Mucosa of rectum (tissue), 2 donors: ENCODE measurements around the gene MESP2.

Experiments
- H3K27ac ChIP-seq, 2 donors: one replicate each; pipeline ENCODE4 v1.7.0; 2013; ENCODE audit warnings: inconsistent platforms in 2 of 2, low read depth in 2 of 2, low read length in 2 of 2
- H3K27me3 ChIP-seq, 2 donors: one replicate each; pipeline ENCODE4 v1.7.0; 2013; ENCODE audit warnings: low read length in 2 of 2; ENCODE audit not compliant: control insufficient read depth in 2 of 2, insufficient read depth in 2 of 2
- H3K36me3 ChIP-seq, 2 donors: one replicate each; pipeline ENCODE4 v1.7.0; 2013; ENCODE audit warnings: low read length in 2 of 2; ENCODE audit not compliant: control insufficient read depth in 2 of 2, insufficient read depth in 2 of 2
- H3K4me1 ChIP-seq, 2 donors: one replicate each; pipeline ENCODE4 v1.7.0; 2013; ENCODE audit warnings: low read length in 2 of 2, mild to moderate bottlenecking in 1 of 2; ENCODE audit not compliant: control insufficient read depth in 2 of 2, insufficient read depth in 2 of 2
- H3K4me3 ChIP-seq, 2 donors: one replicate each; pipeline ENCODE4 v1.7.0; 2013; ENCODE audit warnings: low read length in 2 of 2
- H3K9ac ChIP-seq, 2 donors: one replicate each; pipeline ENCODE4 v1.7.0; 2013; ENCODE audit warnings: low read length in 2 of 2, low read depth in 1 of 2, mild to moderate bottlenecking in 1 of 2
- H3K9me3 ChIP-seq, 2 donors: one replicate each; pipeline ENCODE4 v1.7.0; 2013; ENCODE audit warnings: low read length in 2 of 2; ENCODE audit not compliant: control insufficient read depth in 2 of 2
- donor health status: healthy.
- donor health status: Normal muscosa, but diverticular disease.

Gene MESP2

DNA sequence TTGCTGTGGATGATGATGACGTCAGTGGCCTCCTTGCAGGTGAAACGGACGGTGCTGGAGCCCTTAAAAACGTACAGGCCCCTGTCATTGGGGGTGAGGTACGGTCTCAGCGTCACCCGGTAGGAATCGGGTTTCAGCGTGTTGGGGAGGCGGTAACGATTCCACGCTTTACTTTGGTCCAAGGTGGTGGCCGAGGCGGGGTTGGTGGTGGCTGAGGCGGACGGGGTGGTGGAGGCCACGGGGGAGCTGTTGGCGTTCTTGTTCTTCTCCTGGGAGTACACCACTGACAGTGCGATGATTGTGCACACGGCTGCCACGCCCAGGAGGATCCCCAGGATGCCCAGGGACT lies 30.1 kb downstream of the MESP2 start:
- Histone ChIP-seq H3K36me3 (peaks cover 0 to 6% of the 10 kb centered on the region in 2 donors), H3K9ac (peak overlapping the region in 1 of 2 donors; percentile 29), H3K4me1 (peaks cover 8 to 12% of the 10 kb centered on the region in 2 donors), H3K9me3 (no peaks in the 10 kb centered on the region), H3K4me3 (peak overlapping the region in 1 of 2 donors; percentile 48), H3K27ac (peak overlapping the region in 1 of 2 donors; percentile 8), H3K27me3 (no peaks in the 10 kb centered on the region)

DNA sequence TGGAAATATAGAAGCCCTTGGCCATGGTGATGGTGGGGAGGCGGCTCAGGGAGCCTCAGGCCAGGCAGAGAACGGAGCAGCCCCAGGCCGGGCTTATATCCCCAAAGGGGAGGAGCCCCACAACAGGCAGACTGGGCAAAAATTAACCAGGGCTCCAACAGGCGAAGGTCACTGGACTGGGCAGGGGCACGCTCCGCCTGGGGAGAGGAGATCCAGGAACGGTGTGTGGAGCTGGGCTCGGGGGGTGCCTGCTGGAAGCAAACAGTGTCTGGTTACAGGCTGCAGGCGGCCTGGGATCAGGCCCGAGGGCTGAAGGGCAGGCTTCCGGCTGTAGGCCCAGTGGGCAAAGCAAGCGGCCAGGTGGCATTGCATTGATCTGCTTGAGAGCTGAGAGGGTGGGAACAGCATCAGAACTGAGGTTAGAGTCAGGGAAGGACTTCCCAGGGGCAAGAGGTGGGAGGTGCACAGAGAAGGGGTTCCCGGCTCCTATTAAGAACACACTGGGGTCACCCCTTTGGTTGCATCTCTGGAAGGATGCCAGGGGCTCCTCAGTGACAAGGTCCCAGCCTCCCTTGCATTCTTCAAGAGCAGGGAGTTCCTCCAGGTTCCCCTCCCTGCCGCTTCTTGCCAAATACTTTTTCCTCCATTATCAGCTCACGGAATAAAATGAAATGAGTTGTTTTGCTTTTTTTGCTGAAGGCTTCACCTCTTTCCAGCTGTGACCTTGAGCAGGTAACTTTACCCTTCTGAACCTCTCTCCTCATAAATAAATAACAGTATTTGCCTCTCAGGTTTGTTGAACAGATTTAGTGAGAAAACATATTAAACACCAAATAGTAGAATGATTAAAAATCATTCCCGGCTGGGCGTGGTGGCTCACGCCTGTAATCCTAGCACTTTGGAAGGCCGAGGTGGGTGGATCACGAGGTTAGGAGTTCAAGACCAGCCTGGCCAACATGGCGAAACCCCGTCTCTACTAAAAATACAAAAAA lies 30.7 kb downstream of the MESP2 start:
- H3K27me3 ChIP-seq, result no peaks in the 10 kb centered on the region
- no peak overlapping the region for H3K27ac ChIP-seq
- H3K9me3 ChIP-seq, result no peaks in the 10 kb centered on the region

DNA sequence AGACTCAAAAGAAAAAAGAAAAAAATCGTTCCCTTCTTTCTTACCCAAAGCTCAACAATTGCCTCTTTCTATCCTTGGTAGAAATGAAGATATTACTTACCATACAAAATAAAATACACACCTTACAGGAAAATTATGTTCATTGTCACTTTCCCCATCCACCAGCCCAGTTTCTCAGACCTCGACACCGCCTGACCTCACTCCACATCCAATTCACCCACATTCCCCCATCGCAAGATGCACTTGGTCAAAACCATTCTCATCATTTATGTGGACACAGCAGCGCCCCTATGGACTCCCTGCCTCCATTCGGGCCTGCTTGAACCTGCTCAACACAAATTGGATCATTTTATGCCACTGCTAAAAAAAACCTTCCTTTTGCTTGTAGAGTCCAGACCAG lies 31.6 kb downstream of the MESP2 start:
- peaks cover 0 to 3% of the 10 kb centered on the region in 2 donors for H3K36me3 ChIP-seq
- no peak overlapping the region for H3K4me3 ChIP-seq
- no peak overlapping the region for H3K9ac ChIP-seq
- H3K9me3 ChIP-seq, result no peaks in the 10 kb centered on the region
- H3K4me1 ChIP-seq, result peaks cover 13 to 22% of the 10 kb centered on the region in 2 donors
- no peak overlapping the region for H3K27ac ChIP-seq
- no peaks in the 10 kb centered on the region for H3K27me3 ChIP-seq

More for the DNA sequence above, 30.7 kb downstream of the MESP2 start:
- H3K36me3 ChIP-seq, result peaks cover 0 to 3% of the 10 kb centered on the region in 2 donors
- peak overlapping the region in 1 of 2 donors; percentile 48 for H3K4me3 ChIP-seq
- H3K9ac ChIP-seq, result peak overlapping the region in 1 of 2 donors; percentile 33
- H3K4me1 ChIP-seq, result peaks cover 8 to 16% of the 10 kb centered on the region in 2 donors

DNA sequence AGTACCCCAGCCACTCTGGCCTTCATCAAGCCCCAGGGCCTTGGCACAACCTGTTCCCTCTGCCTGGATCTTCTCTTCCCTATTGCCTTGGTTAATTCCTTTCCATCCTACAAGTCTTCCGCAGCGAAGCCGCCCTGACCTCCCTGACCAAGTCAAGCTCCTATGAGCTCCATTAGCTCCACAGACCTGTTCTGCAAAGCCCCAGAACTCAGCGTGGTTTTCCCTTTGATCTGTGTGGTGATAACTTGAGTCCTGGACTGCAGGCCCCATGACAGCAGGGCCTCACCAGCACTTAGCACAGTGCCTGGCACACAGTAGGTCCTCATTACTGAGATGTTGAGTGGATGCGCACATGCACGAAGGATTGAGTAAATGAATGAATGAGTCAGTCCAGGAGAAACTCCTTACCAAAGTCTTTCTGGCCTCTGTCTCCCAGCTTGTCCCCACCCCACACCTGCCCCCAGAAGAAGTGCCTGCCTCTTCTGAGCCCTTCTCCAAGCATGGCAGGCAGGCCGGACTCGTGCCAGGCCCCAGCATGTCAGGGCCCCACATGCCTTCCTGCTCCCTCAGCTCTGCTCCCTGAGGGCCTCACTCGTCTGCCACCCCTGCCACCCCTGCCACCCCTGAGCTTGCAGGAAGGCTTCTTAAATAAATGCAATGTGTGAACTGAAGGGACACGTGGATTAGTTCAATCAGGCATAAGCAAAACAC lies 32.2 kb downstream of the MESP2 start:
- Histone ChIP-seq H3K9me3 (no peaks in the 10 kb centered on the region), H3K27me3 (no peaks in the 10 kb centered on the region), H3K36me3 (no peaks in the 10 kb centered on the region), H3K9ac (no peak overlapping the region), H3K27ac (no peak overlapping the region), H3K4me3 (no peak overlapping the region), H3K4me1 (peaks cover 13 to 29% of the 10 kb centered on the region in 2 donors)

DNA sequence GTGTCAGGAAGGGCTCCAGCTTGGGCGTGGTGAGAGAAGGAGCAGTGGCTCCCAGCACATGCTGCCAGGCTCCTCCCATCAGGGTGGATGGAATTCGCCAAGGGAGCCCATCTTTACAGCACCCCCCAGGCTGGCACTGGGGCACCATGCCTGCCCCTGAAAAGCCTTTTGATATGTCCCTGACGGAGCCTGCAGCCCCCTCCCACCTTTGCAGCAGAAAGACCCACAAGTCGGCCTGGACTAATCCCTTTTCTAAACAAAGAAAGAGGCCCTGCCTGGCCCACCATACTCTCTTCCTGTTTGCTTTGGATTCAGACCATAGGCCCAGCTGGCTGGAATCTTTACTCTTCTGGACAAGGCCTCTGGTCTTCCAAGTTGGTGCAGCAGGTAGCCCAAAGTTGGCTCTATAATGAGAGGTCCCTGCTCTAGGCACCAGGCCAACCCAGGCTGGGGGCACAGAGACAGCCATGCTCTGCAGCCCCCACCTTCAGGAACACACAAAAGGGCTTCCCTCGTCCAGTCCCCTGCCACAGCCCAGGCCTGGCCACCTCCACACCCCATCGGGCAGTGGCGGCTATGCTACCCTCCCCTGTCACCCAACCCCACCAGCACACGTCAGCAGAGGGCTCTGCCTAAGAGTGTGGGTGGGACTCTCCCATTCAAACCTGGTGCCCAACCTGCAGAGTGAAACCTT lies 33.1 kb downstream of the MESP2 start:
- H3K36me3 ChIP-seq, result no peaks in the 10 kb centered on the region
- peaks cover 13 to 29% of the 10 kb centered on the region in 2 donors for H3K4me1 ChIP-seq
- H3K27me3 ChIP-seq, result peaks cover 0 to 4% of the 10 kb centered on the region in 2 donors
- no peak overlapping the region for H3K4me3 ChIP-seq
- H3K9me3 ChIP-seq, result no peaks in the 10 kb centered on the region
- no peak overlapping the region for H3K27ac ChIP-seq
- no peak overlapping the region for H3K9ac ChIP-seq

DNA sequence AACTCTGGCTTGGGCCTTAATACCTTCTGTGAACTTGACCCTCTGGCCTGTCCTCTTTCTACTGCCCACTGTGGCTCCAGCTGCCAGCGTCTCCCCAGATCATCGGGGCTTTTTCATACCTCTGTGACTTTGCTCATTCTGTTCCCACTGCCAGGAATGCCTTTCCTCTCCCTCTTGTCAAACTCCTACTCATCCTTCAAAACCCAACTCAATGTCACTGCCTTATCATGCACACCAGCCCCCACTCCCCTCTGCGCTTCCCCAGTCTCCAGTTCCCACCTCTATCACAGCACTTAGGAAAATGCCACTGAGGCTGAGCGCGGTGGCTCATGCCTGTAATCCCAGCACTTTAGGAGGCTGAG lies 33.6 kb downstream of the MESP2 start:
- H3K27ac ChIP-seq, result no peak overlapping the region
- H3K4me1 ChIP-seq, result peaks cover 13 to 29% of the 10 kb centered on the region in 2 donors
- H3K27me3 ChIP-seq, result peaks cover 0 to 4% of the 10 kb centered on the region in 2 donors
- no peak overlapping the region for H3K9ac ChIP-seq
- no peaks in the 10 kb centered on the region for H3K9me3 ChIP-seq
- H3K4me3 ChIP-seq, result no peak overlapping the region
- H3K36me3 ChIP-seq, result no peaks in the 10 kb centered on the region

DNA sequence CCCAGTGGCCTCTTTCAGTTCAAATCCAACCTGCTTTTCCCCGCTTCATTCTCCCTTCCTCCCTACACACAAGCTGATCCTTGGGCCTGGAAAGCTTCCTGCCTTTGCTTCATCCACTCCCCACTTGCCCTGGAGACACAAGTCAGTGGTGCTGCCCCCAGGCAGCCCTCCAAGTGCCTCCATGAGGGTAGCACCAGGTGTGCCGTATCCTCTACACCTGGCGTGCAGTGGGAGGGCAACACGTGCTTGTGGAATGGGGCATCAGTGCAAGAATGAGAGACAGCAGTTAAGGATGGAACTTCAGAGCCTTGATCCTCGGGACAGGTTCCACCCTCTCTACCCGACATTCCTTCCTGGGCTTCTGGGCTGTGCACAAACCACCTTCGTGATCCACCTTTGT lies 34.7 kb downstream of the MESP2 start:
- no peaks in the 10 kb centered on the region for H3K36me3 ChIP-seq
- no peak overlapping the region for H3K9ac ChIP-seq
- H3K4me3 ChIP-seq, result no peak overlapping the region
- H3K9me3 ChIP-seq, result peaks cover 0 to 2% of the 10 kb centered on the region in 2 donors
- peaks cover 0 to 6% of the 10 kb centered on the region in 2 donors for H3K27me3 ChIP-seq
- H3K4me1 ChIP-seq, result peaks cover 13 to 29% of the 10 kb centered on the region in 2 donors
- no peak overlapping the region for H3K27ac ChIP-seq

DNA sequence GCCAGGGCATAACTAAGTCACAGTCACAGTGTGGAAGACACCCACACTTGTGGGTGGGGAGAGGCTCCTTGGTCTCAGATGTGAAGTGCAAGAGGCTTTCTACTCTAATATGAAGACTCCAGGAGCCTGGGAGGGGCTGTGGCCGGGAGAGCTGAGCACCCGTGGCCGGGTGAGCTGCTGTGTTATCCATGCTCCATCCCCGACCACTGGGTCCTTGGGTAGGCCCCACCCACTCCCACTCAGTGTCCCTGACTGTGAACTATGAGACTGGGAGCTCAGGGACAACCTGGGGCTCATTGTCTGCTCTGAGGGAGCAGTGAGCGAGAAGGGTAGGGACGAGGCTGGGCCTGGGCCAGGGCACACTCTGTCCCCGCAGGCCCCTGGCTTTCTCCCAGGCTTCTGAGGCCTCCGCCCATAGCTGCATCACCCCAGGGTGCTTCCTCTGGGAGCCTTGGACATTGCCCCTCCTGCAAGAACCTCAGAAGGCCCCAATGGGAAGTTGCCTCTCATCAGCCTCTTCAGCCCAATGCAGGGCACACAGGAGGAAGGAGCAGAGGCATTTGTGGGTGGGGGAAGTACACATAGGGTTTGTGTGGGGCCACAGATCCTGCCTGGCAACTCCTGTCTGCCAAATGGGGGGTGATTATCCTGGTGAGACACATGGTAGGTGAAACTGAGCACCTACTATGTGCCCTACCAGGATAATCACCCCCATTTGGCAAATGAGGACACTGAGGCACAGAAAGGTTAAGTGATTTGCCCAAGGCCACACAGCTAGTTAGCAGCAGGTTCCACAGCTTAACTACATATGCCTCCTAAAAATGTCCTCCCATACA lies 36.1 kb downstream of the MESP2 start:
- Histone ChIP-seq H3K4me3 (peak overlapping the region in 1 of 2 donors; percentile 9), H3K27ac (peak overlapping the region; percentile 43 to 81), H3K9ac (peak overlapping the region in 1 of 2 donors; percentile 60)

DNA sequence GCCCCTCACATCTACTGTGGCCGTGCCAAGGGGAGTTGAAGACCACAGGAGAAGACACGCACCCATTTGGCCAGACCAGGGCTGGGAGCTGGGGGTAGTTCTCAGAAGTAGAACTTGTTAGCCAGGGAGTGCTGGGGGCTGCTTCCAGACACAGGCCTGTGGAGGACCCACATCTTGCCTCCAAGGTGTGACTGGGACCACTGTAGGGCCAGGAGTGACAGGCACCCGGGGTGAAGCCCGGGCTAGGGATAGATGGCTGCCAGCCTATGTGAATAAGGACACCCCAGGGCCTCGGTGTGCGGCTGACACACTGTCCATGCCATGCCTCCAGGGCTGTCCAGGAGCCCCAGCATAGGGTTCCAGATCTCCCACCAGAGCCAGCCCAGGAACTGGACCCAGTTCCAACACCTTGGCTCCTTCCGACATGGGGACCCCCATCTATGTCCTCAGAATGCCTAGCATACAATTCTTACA lies 36.8 kb downstream of the MESP2 start:
- no peaks in the 10 kb centered on the region for H3K36me3 ChIP-seq
- H3K4me1 ChIP-seq, result peaks cover 4 to 17% of the 10 kb centered on the region in 2 donors
- peak overlapping the region; percentile 32 to 81 for H3K27ac ChIP-seq
- H3K9ac ChIP-seq, result peak overlapping the region in 1 of 2 donors; percentile 60
- peaks cover 0 to 2% of the 10 kb centered on the region in 2 donors for H3K9me3 ChIP-seq
- H3K27me3 ChIP-seq, result peaks cover 0 to 8% of the 10 kb centered on the region in 2 donors
- no peak overlapping the region for H3K4me3 ChIP-seq

More for the DNA sequence above, 36.1 kb downstream of the MESP2 start:
- H3K36me3 ChIP-seq, result no peaks in the 10 kb centered on the region
- peaks cover 4 to 17% of the 10 kb centered on the region in 2 donors for H3K4me1 ChIP-seq
- H3K27me3 ChIP-seq, result peaks cover 0 to 8% of the 10 kb centered on the region in 2 donors
- H3K9me3 ChIP-seq, result peaks cover 0 to 2% of the 10 kb centered on the region in 2 donors
